T-helper 17 cell (primary cell): ENCODE measurements around the gene DPP6. TPM values are rescaled to one million over a fixed set of nuclear protein-coding genes. Genes with fewer than 3 reads are reported as not detected.

Experiments
- ATAC-seq: fragments of 150-1000 bp; cut with Tn5 transposase; 2 replicates; pipeline ENCODE4 v1.10.0; 2021; ENCODE audit warnings: mild to moderate bottlenecking, moderate library complexity
- DNase-seq, 3 donors: peaks; one replicate each; pipeline versions ENCODE4 v3.0.0 to v3.0.0-alpha.2; 2020 to 2021
- H3K9me3 ChIP-seq: one replicate; pipeline ENCODE4 v1.7.0; 2013; ENCODE audit warnings: low read length, mild to moderate bottlenecking; ENCODE audit not compliant: control insufficient read depth, poor library complexity, severe bottlenecking
- H3K27ac Mint-ChIP-seq: one replicate; pipeline ENCODE4 v1.8.0; 2022; ENCODE audit warnings: mild to moderate bottlenecking, moderate library complexity, mixed read lengths
- H3K27me3 Mint-ChIP-seq: one replicate; pipeline ENCODE4 v1.8.0; 2022; ENCODE audit warnings: mixed read lengths
- H3K36me3 Mint-ChIP-seq: one replicate; pipeline ENCODE4 v1.8.0; 2022; ENCODE audit warnings: low read depth, mixed read lengths
- H3K4me1 Mint-ChIP-seq: one replicate; pipeline ENCODE4 v1.8.0; 2022; ENCODE audit warnings: mild to moderate bottlenecking, mixed read lengths
- H3K4me3 Mint-ChIP-seq: one replicate; pipeline ENCODE4 v1.8.0; 2022; ENCODE audit warnings: mild to moderate bottlenecking, moderate library complexity, mixed read lengths
- total RNA-seq, 4 donors: library from RNA in 2 of 4; stranded (reverse) in 2 of 4; gene quantifications; one replicate each; pipeline ENCODE4 v1.2.3 and lab custom pipeline; 2022 to 2026

DPP6 gene
- total RNA-seq, 2 donors from 2014 or later = not detected

DNA sequence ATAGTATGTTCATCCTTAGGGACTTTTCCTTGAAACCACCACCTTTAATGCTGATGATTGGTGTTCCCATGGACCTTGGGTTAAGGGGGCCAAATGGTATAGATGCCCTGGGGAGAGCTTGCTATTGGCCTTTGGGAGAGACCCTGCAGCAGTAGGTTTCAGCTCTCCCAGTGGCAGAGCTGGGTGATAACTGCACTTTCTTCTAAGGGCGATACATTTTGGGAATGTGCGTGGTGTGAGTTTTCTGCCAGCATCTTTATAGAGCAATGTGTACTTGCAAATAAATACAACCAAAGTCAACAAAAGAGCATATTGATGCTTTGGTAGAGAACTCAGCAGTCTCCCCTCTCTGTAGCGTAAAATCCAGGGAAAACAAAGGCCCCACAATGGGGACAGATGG, 546.7 kb downstream of the DPP6 start:
- Mint-ChIP-seq H3K27me3 (no peaks in the 10 kb centered on the region), H3K36me3 (no peaks in the 10 kb centered on the region), H3K4me3 (no peak overlapping the region), H3K4me1 (no peaks in the 10 kb centered on the region), H3K27ac (no peak overlapping the region)
- no peaks in the 10 kb centered on the region for H3K9me3 ChIP-seq
- ATAC-seq (no peak), DNase-seq (no peak)

DNA sequence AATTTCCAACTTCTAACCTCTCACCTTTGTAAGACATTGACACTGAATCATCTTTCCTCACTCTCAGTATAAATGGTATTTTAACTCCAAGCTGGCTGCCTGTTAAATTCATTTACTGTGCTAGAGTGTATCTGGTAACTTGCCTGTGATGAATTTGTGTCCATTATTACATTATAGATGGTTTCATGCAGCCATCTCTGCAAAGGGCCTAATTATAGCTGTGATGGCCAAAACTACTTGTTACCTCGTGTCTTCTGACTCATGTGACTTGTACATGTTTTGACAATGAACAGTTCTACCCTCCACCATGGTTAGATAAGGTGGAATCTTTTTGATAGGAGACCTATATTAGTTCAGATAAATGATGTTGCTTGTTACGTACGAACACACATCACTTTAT, 558.7 kb downstream of the DPP6 start:
- Mint-ChIP-seq H3K4me3 (no peak overlapping the region), H3K27me3 (no peaks in the 10 kb centered on the region), H3K36me3 (no peaks in the 10 kb centered on the region), H3K27ac (no peak overlapping the region), H3K4me1 (no peaks in the 10 kb centered on the region)
- ATAC-seq = no peak
- no peak for DNase-seq
- H3K9me3 ChIP-seq = no peaks in the 10 kb centered on the region

DNA sequence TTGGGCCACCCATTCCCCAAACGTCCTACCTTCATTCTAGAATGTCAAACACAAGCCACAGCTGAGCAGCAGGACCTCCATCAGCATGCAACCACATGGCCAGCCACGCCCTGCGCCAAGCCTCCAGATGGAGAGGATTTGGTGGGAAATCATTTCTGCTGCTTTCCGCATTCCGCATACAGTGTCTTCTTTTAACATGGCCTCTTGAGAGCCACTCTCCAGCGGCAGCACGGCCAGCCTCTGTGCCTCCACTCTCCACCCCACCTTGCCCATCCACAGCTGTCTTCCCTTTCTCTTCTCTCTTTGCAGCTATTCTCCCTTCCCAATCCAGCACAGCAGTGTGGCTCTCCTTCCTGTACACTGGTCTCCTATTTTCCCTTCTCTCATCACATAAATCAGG, 561.6 kb downstream of the DPP6 start:
- Mint-ChIP-seq H3K27ac (no peak overlapping the region), H3K36me3 (no peaks in the 10 kb centered on the region), H3K27me3 (no peaks in the 10 kb centered on the region), H3K4me1 (no peaks in the 10 kb centered on the region), H3K4me3 (no peak overlapping the region)
- H3K9me3 ChIP-seq = no peaks in the 10 kb centered on the region
- ATAC-seq (no peak), DNase-seq (no peak)

DNA sequence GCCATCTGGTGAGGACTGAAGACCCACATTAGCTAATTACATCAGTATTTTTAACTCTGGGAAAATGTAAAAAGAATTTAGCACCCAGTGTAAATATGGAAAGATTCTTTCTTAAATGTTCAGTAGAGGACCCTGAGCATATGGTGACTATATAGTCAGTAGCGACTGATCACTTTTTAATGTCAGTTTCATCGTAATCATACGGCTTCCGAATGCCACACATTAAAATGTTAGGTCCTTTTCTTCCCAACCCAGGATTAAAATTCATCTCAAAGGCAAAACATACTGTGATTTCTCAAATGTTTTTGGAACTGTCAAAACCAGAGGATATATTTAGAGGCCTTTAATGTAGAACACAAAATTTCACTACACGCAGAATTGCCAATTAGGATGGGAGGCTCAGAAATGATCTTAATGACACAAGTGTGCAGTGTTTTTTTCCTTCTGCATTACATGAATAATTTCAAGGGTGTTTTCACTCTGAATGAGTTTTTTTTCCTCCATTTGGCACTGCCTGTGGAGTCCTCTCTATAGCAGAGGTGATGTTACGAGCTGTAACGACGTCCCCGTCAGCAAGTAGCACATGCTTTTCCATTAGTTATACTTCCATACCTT, 568.0 kb downstream of the DPP6 start:
- no peak overlapping the region for H3K4me3 Mint-ChIP-seq

DNA sequence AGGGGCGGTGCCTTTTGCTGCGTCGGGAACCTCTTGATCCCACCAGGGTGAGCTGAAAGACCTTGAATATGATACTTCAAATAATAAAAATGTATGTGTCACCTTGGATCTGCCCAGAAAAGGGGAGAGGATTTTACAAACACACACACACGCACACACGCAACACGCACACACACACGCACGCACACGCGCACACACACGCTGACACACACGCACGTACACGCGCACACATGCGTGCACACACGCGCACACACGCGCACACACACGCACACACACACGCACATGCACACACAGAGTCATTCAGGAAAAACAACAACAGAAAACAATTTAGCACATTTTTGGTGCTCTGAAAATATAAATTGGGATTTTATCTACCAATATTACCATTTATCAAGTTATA, 571.2 kb downstream of the DPP6 start:
- Mint-ChIP-seq H3K4me3 (no peak overlapping the region), H3K36me3 (no peaks in the 10 kb centered on the region), H3K4me1 (no peaks in the 10 kb centered on the region), H3K27ac (no peak overlapping the region), H3K27me3 (no peaks in the 10 kb centered on the region)
- no peaks in the 10 kb centered on the region for H3K9me3 ChIP-seq
- ATAC-seq = no peak
- no peak for DNase-seq

More for the DNA sequence above, 568.0 kb downstream of the DPP6 start:
- H3K9me3 ChIP-seq = no peaks in the 10 kb centered on the region
- no peak overlapping the region for H3K27ac Mint-ChIP-seq
- ATAC-seq (no peak), DNase-seq (no peak)
- H3K27me3 Mint-ChIP-seq = no peaks in the 10 kb centered on the region
- no peaks in the 10 kb centered on the region for H3K4me1 Mint-ChIP-seq
- H3K36me3 Mint-ChIP-seq = no peaks in the 10 kb centered on the region

DNA sequence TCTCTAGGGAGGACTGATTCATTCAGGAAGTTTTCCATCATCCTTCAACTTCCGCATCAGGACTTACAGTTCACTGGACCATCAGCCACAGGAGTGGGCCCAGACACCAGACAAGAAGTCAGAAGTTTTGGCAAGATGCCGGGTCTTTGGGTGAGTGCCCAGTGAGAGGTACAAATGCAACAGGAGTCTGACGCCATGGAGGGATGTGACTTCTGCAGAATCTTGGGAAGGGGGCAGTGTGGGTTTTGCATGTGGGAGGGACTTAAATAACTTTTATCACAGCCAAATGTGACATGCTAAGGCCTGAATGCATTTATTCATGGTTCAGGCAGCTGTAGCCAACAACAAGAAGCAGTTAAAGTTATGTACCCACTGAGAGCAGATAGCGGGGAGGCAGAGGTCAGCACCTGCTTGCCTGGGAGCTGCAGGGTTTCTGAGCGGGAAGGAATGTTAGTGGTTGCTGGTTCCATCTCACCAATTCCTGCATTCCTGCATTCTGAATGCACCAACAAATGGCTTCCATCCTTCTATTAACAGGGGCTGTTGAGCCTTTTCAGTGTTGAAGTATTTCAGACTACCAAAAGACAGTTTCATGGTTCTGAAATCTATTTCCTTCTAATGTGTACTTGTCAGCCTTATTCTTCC, 575.6 kb downstream of the DPP6 start:
- ATAC-seq = no peak

DNA sequence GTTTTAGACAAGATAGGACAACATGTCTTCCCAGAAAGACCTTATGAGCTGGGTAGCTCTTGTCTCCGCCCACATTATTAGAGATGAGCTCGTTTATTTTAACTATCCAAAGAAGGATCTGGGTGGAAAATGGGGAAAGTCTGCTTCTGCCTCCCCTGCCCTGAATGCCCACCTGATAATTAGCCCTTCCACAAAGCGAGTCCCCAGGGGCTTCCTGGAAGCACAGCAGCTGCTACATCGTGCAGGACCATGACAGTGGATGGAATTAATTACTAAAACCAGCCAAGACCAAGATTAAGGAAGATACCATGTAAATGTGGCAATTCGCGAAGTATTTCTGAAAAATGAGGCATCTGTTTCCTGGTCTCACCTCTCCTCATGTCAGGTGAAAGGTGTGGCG, 576.4 kb downstream of the DPP6 start:
- Mint-ChIP-seq H3K4me1 (no peaks in the 10 kb centered on the region), H3K4me3 (no peak overlapping the region), H3K36me3 (no peaks in the 10 kb centered on the region), H3K27ac (no peak overlapping the region), H3K27me3 (no peaks in the 10 kb centered on the region)
- no peaks in the 10 kb centered on the region for H3K9me3 ChIP-seq
- DNase-seq = no peak
- no peak for ATAC-seq

More for the DNA sequence above, 575.6 kb downstream of the DPP6 start:
- H3K4me1 Mint-ChIP-seq = no peaks in the 10 kb centered on the region
- no peaks in the 10 kb centered on the region for H3K9me3 ChIP-seq
- no peak overlapping the region for H3K27ac Mint-ChIP-seq
- DNase-seq = no peak
- H3K4me3 Mint-ChIP-seq = no peak overlapping the region
- H3K27me3 Mint-ChIP-seq = no peaks in the 10 kb centered on the region
- no peaks in the 10 kb centered on the region for H3K36me3 Mint-ChIP-seq

DNA sequence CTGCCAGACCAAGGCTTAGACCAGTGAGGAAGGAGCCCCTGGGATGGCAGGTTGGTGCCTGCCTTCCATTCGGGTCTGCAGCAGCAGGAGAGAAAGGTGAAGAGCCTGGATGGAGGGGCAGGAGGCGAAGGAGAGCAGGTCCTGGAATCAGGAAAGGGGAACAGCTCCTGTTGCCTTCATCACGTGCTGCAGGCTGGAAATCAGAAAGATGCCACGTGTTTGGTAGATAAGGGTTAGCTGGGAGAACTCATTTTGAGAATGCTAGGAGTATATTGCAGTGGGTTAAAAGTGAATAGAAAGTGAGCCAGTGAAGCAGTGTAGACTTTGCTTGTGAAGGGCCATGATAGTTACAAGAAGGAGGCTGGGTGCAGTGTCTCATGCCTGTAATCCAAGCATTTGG, 579.0 kb downstream of the DPP6 start:
- ATAC-seq = no peak
- Mint-ChIP-seq H3K36me3 (no peaks in the 10 kb centered on the region), H3K27me3 (no peaks in the 10 kb centered on the region), H3K4me1 (no peaks in the 10 kb centered on the region), H3K27ac (no peak overlapping the region), H3K4me3 (no peak overlapping the region)
- DNase-seq = no peak
- H3K9me3 ChIP-seq = no peaks in the 10 kb centered on the region

DNA sequence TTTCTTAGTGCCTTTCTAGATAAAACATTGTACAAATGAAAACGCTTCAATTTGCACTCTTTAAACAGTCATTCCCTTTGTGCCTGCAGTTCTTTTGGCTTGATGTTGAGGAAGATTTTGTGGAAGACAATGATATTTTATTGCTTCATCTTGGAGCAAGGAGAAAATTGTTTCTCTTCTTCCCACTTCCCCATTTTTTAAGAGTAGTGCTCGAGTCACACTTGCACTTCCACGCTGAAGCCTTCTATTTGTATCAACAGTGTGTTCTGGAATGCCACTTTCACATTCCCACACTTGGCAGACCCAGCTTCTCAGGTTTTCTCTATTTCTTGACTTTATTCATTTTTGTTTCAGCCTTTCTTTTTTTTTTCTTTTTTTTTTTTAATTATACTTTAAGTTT, 581.4 kb downstream of the DPP6 start:
- no peak for ATAC-seq
- no peak for DNase-seq
- no peaks in the 10 kb centered on the region for H3K27me3 Mint-ChIP-seq
- no peaks in the 10 kb centered on the region for H3K9me3 ChIP-seq
- no peak overlapping the region for H3K27ac Mint-ChIP-seq
- no peak overlapping the region for H3K4me3 Mint-ChIP-seq
- no peaks in the 10 kb centered on the region for H3K36me3 Mint-ChIP-seq
- H3K4me1 Mint-ChIP-seq = no peaks in the 10 kb centered on the region

DNA sequence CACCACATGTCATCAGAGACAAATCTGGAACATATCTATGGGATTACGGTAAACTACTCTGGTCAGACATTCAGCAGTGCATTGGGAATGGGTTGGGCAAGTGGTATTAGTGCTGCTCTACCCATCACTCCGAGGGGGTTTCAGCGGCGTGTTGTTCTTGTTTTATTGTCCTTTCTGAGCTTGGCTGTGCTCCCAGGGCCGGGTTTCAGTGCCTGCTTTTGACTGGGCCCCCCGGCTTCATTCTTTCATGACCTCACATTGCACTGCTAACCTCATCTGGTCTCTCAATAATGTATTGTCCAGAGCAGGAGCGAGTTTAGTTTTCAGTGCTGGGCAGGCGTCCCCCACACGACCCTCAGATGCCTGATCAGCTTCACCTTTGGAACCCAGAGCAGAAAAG, 586.1 kb downstream of the DPP6 start:
- H3K27me3 Mint-ChIP-seq = no peaks in the 10 kb centered on the region
- DNase-seq = no peak
- no peaks in the 10 kb centered on the region for H3K9me3 ChIP-seq
- no peaks in the 10 kb centered on the region for H3K4me1 Mint-ChIP-seq
- ATAC-seq = no peak
- H3K4me3 Mint-ChIP-seq = no peak overlapping the region
- no peak overlapping the region for H3K27ac Mint-ChIP-seq
- no peaks in the 10 kb centered on the region for H3K36me3 Mint-ChIP-seq

DNA sequence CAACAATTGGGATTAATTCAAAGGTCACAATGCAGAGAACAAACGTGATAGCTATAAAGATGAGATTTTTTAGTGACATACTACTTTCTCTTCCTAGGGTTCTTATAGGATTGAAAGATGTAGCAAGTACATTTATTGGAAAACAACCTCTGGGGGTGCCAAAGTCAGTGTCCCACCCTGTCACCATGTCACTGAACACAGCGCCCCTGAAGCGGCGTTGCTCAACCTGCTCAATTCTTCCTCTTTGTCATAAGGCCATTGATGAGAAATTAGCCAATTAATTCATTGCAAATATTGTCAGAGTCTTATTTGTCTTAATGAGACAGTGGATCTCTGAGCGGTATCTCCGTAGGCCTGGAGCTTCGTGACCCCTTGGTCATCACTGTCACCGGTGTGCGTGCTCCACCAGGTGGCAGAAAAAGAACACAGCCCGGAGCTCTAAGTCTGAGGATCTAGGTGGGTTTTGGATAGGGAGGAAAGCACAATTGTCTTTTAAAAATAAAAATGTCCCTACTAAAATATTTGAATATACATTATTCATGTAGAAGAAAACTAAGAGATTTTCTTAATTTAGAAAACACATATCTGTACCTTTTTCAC, 588.2 kb downstream of the DPP6 start:
- H3K4me3 Mint-ChIP-seq = no peak overlapping the region
- no peak for DNase-seq
- H3K9me3 ChIP-seq = no peaks in the 10 kb centered on the region
- H3K4me1 Mint-ChIP-seq = no peaks in the 10 kb centered on the region
- no peaks in the 10 kb centered on the region for H3K27me3 Mint-ChIP-seq
- ATAC-seq = no peak
- no peaks in the 10 kb centered on the region for H3K36me3 Mint-ChIP-seq
- H3K27ac Mint-ChIP-seq = no peak overlapping the region

DNA sequence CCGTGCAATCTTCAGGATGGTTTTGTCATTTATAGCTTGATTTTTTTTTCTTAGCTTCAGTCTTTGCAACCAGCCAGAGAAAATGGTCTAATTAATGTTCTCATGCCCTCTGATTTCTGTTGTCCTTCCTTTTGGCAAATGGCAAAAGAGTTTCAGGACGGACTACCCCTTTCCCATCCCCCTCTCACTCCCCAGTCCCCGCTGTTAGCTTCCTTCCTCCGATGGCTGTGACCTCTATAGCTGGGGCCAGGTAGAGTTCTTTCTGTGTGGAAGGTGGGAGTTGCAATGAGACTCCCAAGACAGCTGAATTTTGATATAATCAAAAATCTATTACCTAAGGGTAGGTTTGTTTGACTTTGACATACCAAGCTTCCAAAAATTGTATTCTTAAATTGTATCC, 588.7 kb downstream of the DPP6 start:
- ATAC-seq = no peak
- H3K27ac Mint-ChIP-seq = no peak overlapping the region

DNA sequence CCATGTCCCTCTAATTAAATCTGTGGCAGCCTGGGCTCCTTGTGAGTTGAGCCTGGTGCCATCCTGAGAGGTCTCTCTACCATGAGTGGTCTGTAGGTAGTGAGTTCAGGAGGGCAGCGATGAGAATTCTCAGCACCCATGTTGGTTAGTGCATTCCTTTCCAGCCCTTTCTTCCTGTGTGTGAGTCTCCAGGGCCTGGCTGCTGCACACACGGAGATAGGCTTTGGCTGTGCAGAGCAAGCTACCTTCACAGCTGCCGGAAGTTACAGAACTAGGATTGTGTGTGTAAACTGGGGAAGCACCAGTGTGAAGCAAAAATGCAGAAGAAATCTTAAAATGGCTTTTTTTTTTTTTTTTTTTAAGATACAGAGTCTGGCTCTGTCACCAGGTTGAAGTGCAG, 592.2 kb downstream of the DPP6 start:
- no peaks in the 10 kb centered on the region for H3K36me3 Mint-ChIP-seq
- DNase-seq (no peak), ATAC-seq (no peak)
- H3K4me1 Mint-ChIP-seq = no peaks in the 10 kb centered on the region
- H3K4me3 Mint-ChIP-seq = no peak overlapping the region
- no peaks in the 10 kb centered on the region for H3K27me3 Mint-ChIP-seq
- H3K27ac Mint-ChIP-seq = no peak overlapping the region
- no peaks in the 10 kb centered on the region for H3K9me3 ChIP-seq

More for the DNA sequence above, 588.7 kb downstream of the DPP6 start:
- no peaks in the 10 kb centered on the region for H3K27me3 Mint-ChIP-seq
- H3K4me1 Mint-ChIP-seq = no peaks in the 10 kb centered on the region
- H3K9me3 ChIP-seq = no peaks in the 10 kb centered on the region
- H3K4me3 Mint-ChIP-seq = no peak overlapping the region
- no peak for DNase-seq
- no peaks in the 10 kb centered on the region for H3K36me3 Mint-ChIP-seq
